ENCODE measurements around the gene HBP1.
"Not testable (repeated sequence)": the region's sequence is repeated elsewhere in the genome, so short reads cannot be mapped to it uniquely, and the experiment has no call there.

HBP1 gene

DNA sequence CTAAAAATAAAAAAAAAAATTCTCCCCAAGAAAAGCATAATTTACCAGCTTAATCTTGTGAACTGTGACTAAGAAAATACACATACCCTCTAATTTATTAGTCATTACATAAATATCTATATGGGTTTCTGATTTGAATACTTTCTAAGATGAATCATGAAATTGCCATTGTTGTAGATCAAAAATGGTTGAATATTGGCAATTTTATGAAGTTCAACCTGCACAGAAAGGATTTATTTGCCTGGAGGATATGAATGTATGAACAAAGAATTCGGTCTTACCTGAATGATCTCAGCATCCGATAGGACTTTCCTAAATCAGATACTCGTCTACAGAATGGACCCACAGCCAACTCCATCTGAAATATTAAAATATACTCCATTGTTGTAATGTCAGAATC, 61.5 kb downstream of the HBP1 start:
- DNase-seq = no peak

- no peak for DNase-seq
Observed at GRCh38 chr7:107232568-107233090, 63.8 kb downstream of the HBP1 start.

- DNase-seq = no peak
Observed at GRCh38 chr7:107233174-107233573, 64.4 kb downstream of the HBP1 start.

DNA sequence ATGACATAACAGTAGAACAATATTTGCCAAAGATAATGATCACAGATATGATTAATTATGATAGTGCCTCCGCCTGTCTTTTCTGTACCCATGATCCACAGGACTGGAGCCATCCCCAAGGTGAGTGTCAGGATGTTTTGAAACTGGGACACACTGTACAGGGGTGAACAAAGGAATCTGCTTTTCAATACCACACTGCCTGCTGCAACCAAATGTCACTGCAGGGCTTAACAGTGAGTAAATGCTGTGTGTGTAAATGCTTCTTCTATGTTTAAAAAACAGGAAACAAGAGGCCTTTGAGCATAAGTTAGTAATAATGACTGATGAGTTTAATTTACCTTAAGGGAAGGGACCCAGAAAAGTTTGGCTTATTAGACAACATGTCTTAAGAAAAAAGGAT, 65.2 kb downstream of the HBP1 start:
- no peak for DNase-seq

- no peak for DNase-seq
Observed at GRCh38 chr7:107234436-107234835, 65.6 kb downstream of the HBP1 start.

GRCh38 chr7:107236862-107237261, 68.1 kb downstream of the HBP1 start:
- DNase-seq = no peak

DNA sequence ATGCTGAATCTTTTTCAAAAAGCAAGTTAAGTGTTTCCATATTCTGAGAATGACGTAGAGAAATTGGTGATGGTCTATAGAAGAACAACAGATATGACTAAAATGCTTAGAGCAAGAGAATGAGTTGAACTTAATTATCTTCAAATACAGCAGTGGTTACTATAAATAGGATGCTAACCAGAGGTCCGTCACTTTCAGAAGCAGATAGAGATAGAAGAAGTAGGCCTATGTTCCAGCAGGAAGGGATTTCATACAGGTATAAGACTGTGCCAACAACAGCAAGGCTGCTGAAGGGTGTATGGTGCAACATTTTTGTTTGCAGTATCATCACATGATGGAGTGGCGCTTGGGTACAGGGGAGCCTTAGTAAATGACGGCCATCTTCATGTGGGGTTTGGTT, 68.6 kb downstream of the HBP1 start:
- DNase-seq = no peak

GRCh38 chr7:107242267-107242666, 73.5 kb downstream of the HBP1 start:
- DNase-seq = no peak

- no peak for DNase-seq
Observed at GRCh38 chr7:107244613-107245012, 75.8 kb downstream of the HBP1 start.

- not testable (repeated sequence) for DNase-seq
Observed at GRCh38 chr7:107246836-107247235, 78.0 kb downstream of the HBP1 start.

DNA sequence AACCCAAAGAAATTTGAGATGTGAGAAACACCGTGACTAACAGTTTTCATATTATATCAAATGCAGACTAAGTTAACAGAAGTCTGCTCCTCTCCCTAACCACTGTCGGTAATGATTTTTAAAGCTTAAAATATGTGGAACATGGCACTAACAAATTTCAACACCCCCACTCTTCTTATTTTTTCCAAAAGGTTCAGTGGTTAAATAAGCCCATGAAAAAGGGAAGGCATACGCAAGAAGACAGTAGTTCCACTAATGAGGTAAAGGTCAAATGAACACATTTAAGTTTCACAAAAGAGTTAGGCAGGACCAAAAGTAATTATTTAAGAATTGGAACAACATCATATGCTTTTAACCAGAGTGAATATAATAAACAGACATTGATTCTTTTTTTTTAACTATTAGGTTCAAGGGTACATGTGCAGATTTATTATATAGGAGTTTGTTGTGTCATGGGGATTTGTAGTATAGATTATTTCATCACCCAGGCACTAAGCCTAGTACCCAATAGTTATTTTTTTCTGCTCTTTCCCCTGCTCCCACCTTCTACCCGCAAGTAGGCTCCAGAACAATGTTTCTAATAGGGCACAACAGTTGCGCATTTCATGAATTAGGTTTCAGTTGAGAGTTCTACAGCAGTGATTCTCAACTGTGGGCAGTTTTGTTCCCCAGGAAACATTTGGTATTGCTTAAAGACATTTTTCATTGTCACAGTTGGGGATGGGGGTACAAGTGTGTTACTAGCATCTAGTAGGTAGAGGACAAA, 79.9 kb downstream of the HBP1 start:
- no peak for DNase-seq

- no peak for DNase-seq
Observed at GRCh38 chr7:107251963-107252362, 83.2 kb downstream of the HBP1 start.

Measured in activated gamma-delta T cell treated with Interleukin-2 at 50 U/mL for 16 hours (primary cell).